ENCODE results near the gene CMC2. TPM values are rescaled to one million over a fixed set of nuclear protein-coding genes. Genes with fewer than 3 reads are reported as not detected.

CMC2 gene
- total and polyA plus RNA-seq, 2 of the 13 experiments (the other 11 are each of a cell fraction or from before 2014, with no cell fraction given) = 116 to 129 TPM

GRCh38 chr16:81006211-81006812, 373 bp downstream of the CMC2 start (continued):
- TF ChIP-seq KIAA2018 (CRISPR knock-in tag; IDR thresholded peaks at IDR 0.05; ENCODE audit: borderline replicate concordance) = 0 out of 2 replicates have a peak, but pooled peaks have one; percentile 8
- TF ChIP-seq ZNF446 (CRISPR knock-in tag; IDR thresholded peaks at IDR 0.05) = no peak
- no peak for TF ChIP-seq ZNF260 (CRISPR knock-in tag; IDR thresholded peaks at IDR 0.05; ENCODE audit: borderline replicate concordance, low read depth)
- TF ChIP-seq FOXM1 (CRISPR knock-in tag; IDR thresholded peaks at IDR 0.05) = peak; percentile 25; the same call in 1 of the 2 replicates
- TF ChIP-seq GMEB2 (CRISPR knock-in tag; IDR thresholded peaks at IDR 0.05; ENCODE audit: low read depth) = no peak
- TF ChIP-seq LCORL (IDR thresholded peaks at IDR 0.05) = no peak
- peak; percentile 18; the same call in 1 of the 2 replicates for TF ChIP-seq LCORL (CRISPR knock-in tag; IDR thresholded peaks at IDR 0.05)
- TF ChIP-seq THRA (CRISPR knock-in tag; IDR thresholded peaks at IDR 0.05; ENCODE audit: borderline replicate concordance) = peak; percentile 50
- no peak for TF ChIP-seq STAT5B (CRISPR knock-in tag; IDR thresholded peaks at IDR 0.05)
- no peak for TF ChIP-seq ZNF326 (CRISPR knock-in tag; IDR thresholded peaks at IDR 0.05; ENCODE audit: borderline replicate concordance)
- TF ChIP-seq GPBP1L1 (CRISPR knock-in tag; IDR thresholded peaks at IDR 0.05) = no peak
- TF ChIP-seq FOXA3 (CRISPR knock-in tag; IDR thresholded peaks at IDR 0.05) = no peak
- no peak; the same call in 1 of the 2 replicates for TF ChIP-seq ZFP36L1 (CRISPR knock-in tag; IDR thresholded peaks at IDR 0.05)
